Endothelial cell of umbilical vein (primary cell): ENCODE results near the gene EDRF1. TPM values are rescaled to one million over a fixed set of nuclear protein-coding genes. Genes with fewer than 3 reads are reported as not detected.

ENCODE experiments used
- BruUV-seq: library from RNA; stranded (reverse); fragments of 400-500 nt; replicated peaks from 2 replicates; lab custom pipeline; 2021; lab: Mats Ljungman, UMichigan
- CTCF ChIA-PET: fragments of 300-600, 350-600 bp; sonication (Branson Sonifier 250); formaldehyde crosslinking; loops from one replicate; lab custom pipeline; 2021; ENCODE audit warnings: antibody characterized with exemption, inconsistent platforms; lab: Charles Lee
- POLR2A ChIA-PET: fragments of 300-600, 350-600 bp; sonication (Branson Sonifier 250); formaldehyde crosslinking; loops from one replicate; lab custom pipeline; 2021; ENCODE audit warnings: antibody characterized with exemption, inconsistent platforms; lab: Charles Lee
- DNase-seq: peaks from one replicate; pipeline ENCODE4 v3.0.0-alpha.2; 2011; ENCODE audit warnings: low read depth, low spot score
- FAIRE-seq: peaks from 2 replicates; lab custom pipeline; 2011; peaks lifted over from hg19 to GRCh38; lab: Jason Lieb, UNC
- H2AFZ ChIP-seq: 2 replicates; pipeline ENCODE4 v1.6.0; 2012; ENCODE audit warnings: low read depth, low read length, control low read depth, inconsistent platforms
- H3K27ac ChIP-seq: 2 replicates; pipeline ENCODE4 v1.5.1; 2011; ENCODE audit warnings: low read depth, mild to moderate bottlenecking, control low read depth, low read length, moderate library complexity; ENCODE audit not compliant: insufficient read depth
- H3K27me3 ChIP-seq, 2 experiments: 2 replicates each; pipeline versions ENCODE4 v1.6.0 to v1.6.1; 2011; ENCODE audit warnings: low read length in 2 of 2, mixed read lengths in 1 of 2; ENCODE audit not compliant: control insufficient read depth in 2 of 2, insufficient read depth in 2 of 2
- H3K36me3 ChIP-seq, 2 experiments: 2 replicates in 1 of 2; 3 replicates in 1 of 2; pipeline ENCODE4 v1.5.1; 2011; ENCODE audit warnings: low read length in 2 of 2, mild to moderate bottlenecking in 1 of 2, moderate library complexity in 1 of 2; ENCODE audit not compliant: control insufficient read depth in 2 of 2, insufficient read depth in 2 of 2; ENCODE audit errors: extremely low read depth in 1 of 2
- H3K4me1 ChIP-seq: 3 replicates; pipeline ENCODE4 v1.5.1; 2011; ENCODE audit warnings: mild to moderate bottlenecking, low read length; ENCODE audit not compliant: control insufficient read depth, insufficient read depth; ENCODE audit errors: extremely low read depth
- H3K4me2 ChIP-seq: 2 replicates; pipeline ENCODE4 v1.6.1; 2011; ENCODE audit warnings: low read length, control low read depth, mixed read lengths; ENCODE audit not compliant: insufficient read depth
- H3K4me3 ChIP-seq, 3 experiments: fragments of 200-600 bp in 1 of 3; sonication (generic), shearing (Covaris generic) in 1 of 3; replicated peaks in 1 of 3; 2 replicates each; pipeline ENCODE4 v1.5.1; 2011 to 2016; ENCODE audit warnings: control low read depth in 3 of 3, low read length in 3 of 3, mild to moderate bottlenecking in 2 of 3, inconsistent platforms in 1 of 3, low read depth in 1 of 3, moderate library complexity in 1 of 3; ENCODE audit not compliant: insufficient read depth in 1 of 3
- H3K79me2 ChIP-seq: 2 replicates; pipeline ENCODE4 v1.6.0; 2012; ENCODE audit warnings: low read length, inconsistent platforms; ENCODE audit not compliant: control insufficient read depth, insufficient read depth
- H3K9ac ChIP-seq: replicated peaks from 2 replicates; pipeline ENCODE3; 2011; ENCODE audit warnings: low read length, control low read depth; ENCODE audit not compliant: insufficient read depth; ENCODE audit errors: extremely low read depth
- H3K9me1 ChIP-seq: replicated peaks from 3 replicates; pipeline ENCODE4 v1.6.0; 2011; ENCODE audit warnings: mild to moderate bottlenecking, low read length; ENCODE audit not compliant: control insufficient read depth, insufficient read depth; ENCODE audit errors: extremely low read depth
- H3K9me3 ChIP-seq: replicated peaks from 2 replicates; pipeline ENCODE4 v1.5.1; 2012; ENCODE audit warnings: low read length, inconsistent platforms; ENCODE audit not compliant: control insufficient read depth, insufficient read depth
- H4K20me1 ChIP-seq: replicated peaks from 2 replicates; pipeline ENCODE3; 2011; ENCODE audit warnings: mild to moderate bottlenecking, low read length; ENCODE audit not compliant: control insufficient read depth, insufficient read depth; ENCODE audit errors: extremely low read depth
- EZH2 ChIP-seq: IDR thresholded peaks from 2 replicates; pipeline ENCODE4 v1.6.1; 2012; ENCODE audit warnings: borderline replicate concordance, low read depth, mild to moderate bottlenecking, moderate library complexity, low read length, inconsistent platforms; ENCODE audit not compliant: severe bottlenecking
- FOS ChIP-seq: IDR thresholded peaks from 2 replicates; pipeline ENCODE4 v1.6.1; 2011; ENCODE audit warnings: mild to moderate bottlenecking, low read length, moderate library complexity, borderline replicate concordance; ENCODE audit not compliant: insufficient read depth
- GATA2 ChIP-seq: IDR thresholded peaks from 2 replicates; pipeline ENCODE4 v1.7.0; 2011; ENCODE audit warnings: low read depth, mild to moderate bottlenecking, moderate library complexity, mixed read lengths, low read length; ENCODE audit not compliant: insufficient read length, insufficient read depth
- JUN ChIP-seq: IDR thresholded peaks from 2 replicates; pipeline ENCODE4 v1.6.1; 2011; ENCODE audit warnings: borderline replicate concordance, low read depth; ENCODE audit not compliant: insufficient read length, insufficient read depth
- MYC ChIP-seq: IDR thresholded peaks from one replicate; pipeline ENCODE4 v1.6.1; 2011; ENCODE audit warnings: mild to moderate bottlenecking, low read depth, low read length
- POLR2A ChIP-seq: IDR thresholded peaks from 2 replicates; pipeline ENCODE4 v1.6.1; 2012; ENCODE audit warnings: low read depth, mild to moderate bottlenecking, control low read depth, low read length
- POLR2AphosphoS5 ChIP-seq: IDR thresholded peaks from 2 replicates; pipeline ENCODE4 v1.6.1; 2012; ENCODE audit warnings: low read depth, mild to moderate bottlenecking, control low read depth, low read length, moderate library complexity; ENCODE audit not compliant: insufficient read depth
- dilution Hi-C: fragments of 300-500 bp; cut with MboI; formaldehyde crosslinking; loops from one replicate; pipeline ENCODE4 v1.15.0; 2019; ENCODE audit warnings: low sequenced_read_pairs; ENCODE audit not compliant: extremely low pct_ligation_motif_present
- intact Hi-C: fragments of 100-400 bp; cut with micrococcal nuclease; formaldehyde crosslinking; loops from one replicate; pipeline ENCODE4 v1.10.0; 2022
- polyA plus RNA-seq, 4 experiments: library from polyadenylated mRNA; depleted of rRNA in 3 of 4; stranded (reverse) in 3 of 4; unstranded in 1 of 4; fragments of >200 nt; gene quantifications; 2 replicates each; pipeline versions ENCODE4 v1.2.1 to v1.2.3, GENCODE V29; 2011 to 2012; ENCODE audit warnings: missing spikeins in 1 of 4
- total RNA-seq: library from RNA; stranded (reverse); gene quantifications from 2 replicates; pipeline ENCODE4 v1.2.3, GENCODE V29; 2021
- TF ChIP-seq, protein P1 (sequence below): IDR thresholded peaks from 2 replicates; pipeline ENCODE4 v1.6.1; 2011; ENCODE audit not compliant: insufficient read depth, insufficient read length
- TF ChIP-seq, protein P2 (sequence below), 2 donors: IDR thresholded peaks; 1 replicate in 1 of 2; 2 replicates in 1 of 2; pipeline ENCODE4 v1.5.1; 2011; ENCODE audit warnings: low read length in 2 of 2, mild to moderate bottlenecking in 2 of 2, moderate library complexity in 2 of 2, control low read depth in 1 of 2, inconsistent platforms in 1 of 2, low read depth in 1 of 2; ENCODE audit not compliant: insufficient read depth in 1 of 2; ENCODE audit errors: extremely low read depth in 1 of 2

EDRF1 gene
- total and polyA plus RNA-seq, 2 donors (not counting 3 experiments of a cell fraction or from before 2014, with no cell fraction given) = 11.6 to 27.8 TPM

DNA sequence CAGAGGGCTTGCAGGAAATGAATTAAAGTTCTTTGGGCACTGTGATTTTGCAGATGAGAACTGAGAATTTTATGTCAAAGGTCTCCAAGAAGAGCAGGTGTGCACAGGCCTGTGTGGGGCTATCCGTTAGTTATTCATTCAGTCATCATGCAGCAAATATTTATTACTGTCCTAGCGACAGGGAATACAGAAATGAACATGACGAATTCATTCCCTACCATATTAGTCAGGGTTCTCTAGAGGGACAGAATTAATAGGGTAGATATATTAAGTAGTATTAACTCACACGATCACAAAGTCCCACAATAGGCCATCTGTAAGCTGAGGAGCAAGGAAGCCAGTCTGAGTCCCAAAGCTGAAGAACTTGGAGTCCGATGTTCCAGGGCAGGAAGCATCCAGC, 59.0 kb downstream of the EDRF1 start:
- BruUV-seq = no TSS peak
- dilution Hi-C loops = no loop called here
- no peak for FAIRE-seq

More for the DNA sequence above, 59.0 kb downstream of the EDRF1 start:
- DNase-seq = no peak
- H2AFZ ChIP-seq = no peak overlapping the region
- ChIA-PET POLR2A (no interaction called here), CTCF (no interaction called here)
- H3K4me3 ChIP-seq = no peak overlapping the region
- H4K20me1 ChIP-seq = no peaks in the 10 kb centered on the region
- H3K9me3 ChIP-seq = no peaks in the 10 kb centered on the region
- intact Hi-C loops = no loop called here
- peaks cover 0 to 2% of the 10 kb centered on the region in 2 experiments for H3K27me3 ChIP-seq
- H3K9ac ChIP-seq = no peak overlapping the region
- TF ChIP-seq JUN (no peak), POLR2A (no peak), GATA2 (no peak), FOS (no peak), EZH2 (no peak), MYC (no peak), POLR2AphosphoS5 (no peak)
- TF ChIP-seq, protein P1, sequence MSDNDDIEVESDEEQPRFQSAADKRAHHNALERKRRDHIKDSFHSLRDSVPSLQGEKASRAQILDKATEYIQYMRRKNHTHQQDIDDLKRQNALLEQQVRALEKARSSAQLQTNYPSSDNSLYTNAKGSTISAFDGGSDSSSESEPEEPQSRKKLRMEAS = no peak
- TF ChIP-seq, protein P2, sequence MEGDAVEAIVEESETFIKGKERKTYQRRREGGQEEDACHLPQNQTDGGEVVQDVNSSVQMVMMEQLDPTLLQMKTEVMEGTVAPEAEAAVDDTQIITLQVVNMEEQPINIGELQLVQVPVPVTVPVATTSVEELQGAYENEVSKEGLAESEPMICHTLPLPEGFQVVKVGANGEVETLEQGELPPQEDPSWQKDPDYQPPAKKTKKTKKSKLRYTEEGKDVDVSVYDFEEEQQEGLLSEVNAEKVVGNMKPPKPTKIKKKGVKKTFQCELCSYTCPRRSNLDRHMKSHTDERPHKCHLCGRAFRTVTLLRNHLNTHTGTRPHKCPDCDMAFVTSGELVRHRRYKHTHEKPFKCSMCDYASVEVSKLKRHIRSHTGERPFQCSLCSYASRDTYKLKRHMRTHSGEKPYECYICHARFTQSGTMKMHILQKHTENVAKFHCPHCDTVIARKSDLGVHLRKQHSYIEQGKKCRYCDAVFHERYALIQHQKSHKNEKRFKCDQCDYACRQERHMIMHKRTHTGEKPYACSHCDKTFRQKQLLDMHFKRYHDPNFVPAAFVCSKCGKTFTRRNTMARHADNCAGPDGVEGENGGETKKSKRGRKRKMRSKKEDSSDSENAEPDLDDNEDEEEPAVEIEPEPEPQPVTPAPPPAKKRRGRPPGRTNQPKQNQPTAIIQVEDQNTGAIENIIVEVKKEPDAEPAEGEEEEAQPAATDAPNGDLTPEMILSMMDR (IDR thresholded peaks at IDR 0.05; ENCODE audit: extremely low read depth in 1 of 2, insufficient read depth in 1 of 2, low read depth in 1 of 2, low read length in 2 of 2) = no peak
- H3K27ac ChIP-seq = no peak overlapping the region
- H3K36me3 ChIP-seq = no peaks in the 10 kb centered on the region
- no peaks in the 10 kb centered on the region for H3K79me2 ChIP-seq
- H3K4me1 ChIP-seq = no peaks in the 10 kb centered on the region
- no peaks in the 10 kb centered on the region for H3K9me1 ChIP-seq
- H3K4me2 ChIP-seq = no peak overlapping the region
